Stimulated activated CD8-positive, alpha-beta memory T cell treated with anti-CD3 and anti-CD28 coated beads, Interleukin-15, amount 100 ng/mL, for 48 hours (primary cell): ENCODE measurements around the gene TRPM3.

Experiments used
- DNase-seq, 2 donors: peaks; one replicate each; pipeline ENCODE4 v3.0.0-alpha.2; 2020; ENCODE audit warnings: low read depth in 2 of 2

Gene TRPM3

DNA sequence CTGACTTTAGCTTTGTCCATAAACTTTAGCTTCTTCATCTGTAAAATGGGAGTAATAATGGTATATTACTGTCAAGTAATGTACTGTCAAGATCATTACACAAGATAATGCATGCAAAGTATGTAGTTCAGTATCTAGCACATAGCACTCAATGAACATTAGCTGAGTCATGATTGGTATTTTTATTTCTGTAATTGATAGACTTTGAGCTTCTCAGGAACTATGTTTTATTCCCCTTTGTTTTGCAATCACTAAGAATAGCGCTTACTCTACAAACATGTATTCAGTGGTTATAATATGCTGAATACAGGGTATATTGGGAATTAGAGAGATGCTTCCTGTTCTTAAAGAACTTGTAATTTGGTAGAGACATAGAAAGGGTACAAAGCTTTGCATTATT is 564.6 kb downstream of the TRPM3 start:
- no peak for DNase-seq

GRCh38 chr9:70554881-70555280 is 566.5 kb downstream of the TRPM3 start:
- DNase-seq: no peak

GRCh38 chr9:70553707-70554673 is 567.4 kb downstream of the TRPM3 start:
- no peak for DNase-seq

DNA sequence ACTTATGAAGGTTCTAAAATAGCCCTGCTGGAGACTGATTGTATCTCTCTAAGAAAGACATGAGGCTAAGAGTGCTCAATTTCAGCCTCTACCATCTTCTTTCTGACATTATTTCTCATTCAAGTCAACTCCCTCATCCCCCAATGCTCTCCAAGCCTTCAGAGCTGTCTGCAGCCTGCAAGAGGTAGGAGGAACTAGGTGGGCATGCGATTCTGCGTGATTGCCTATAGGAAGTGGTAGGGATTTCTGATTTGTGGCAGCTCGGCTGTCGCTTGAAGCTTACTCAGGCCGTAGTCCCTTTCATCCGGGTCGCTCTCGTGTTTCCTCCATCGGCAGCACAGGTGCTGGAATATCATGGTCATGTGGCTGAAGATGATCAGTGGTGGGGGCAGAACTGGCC is 568.9 kb downstream of the TRPM3 start:
- no peak for DNase-seq

DNA sequence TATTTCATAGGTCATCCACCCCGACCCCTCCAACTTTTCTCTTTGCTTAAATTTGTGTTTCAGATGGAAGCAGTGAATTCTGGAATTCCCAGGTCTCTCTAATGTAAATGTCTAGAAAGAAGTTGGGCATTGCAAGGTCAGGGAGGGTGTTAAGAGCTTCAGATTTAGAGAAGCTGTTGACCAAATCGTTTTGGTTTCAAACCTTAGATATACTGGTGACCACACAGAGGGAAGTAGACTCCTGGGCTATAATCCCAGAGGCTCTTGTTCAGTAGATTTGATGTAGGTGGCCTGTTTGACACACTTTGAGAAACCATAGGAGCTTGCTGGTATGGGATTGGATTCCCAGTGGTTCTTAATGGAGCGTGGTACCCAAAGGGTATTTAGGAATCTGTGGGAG is 569.6 kb downstream of the TRPM3 start:
- DNase-seq: no peak

DNA sequence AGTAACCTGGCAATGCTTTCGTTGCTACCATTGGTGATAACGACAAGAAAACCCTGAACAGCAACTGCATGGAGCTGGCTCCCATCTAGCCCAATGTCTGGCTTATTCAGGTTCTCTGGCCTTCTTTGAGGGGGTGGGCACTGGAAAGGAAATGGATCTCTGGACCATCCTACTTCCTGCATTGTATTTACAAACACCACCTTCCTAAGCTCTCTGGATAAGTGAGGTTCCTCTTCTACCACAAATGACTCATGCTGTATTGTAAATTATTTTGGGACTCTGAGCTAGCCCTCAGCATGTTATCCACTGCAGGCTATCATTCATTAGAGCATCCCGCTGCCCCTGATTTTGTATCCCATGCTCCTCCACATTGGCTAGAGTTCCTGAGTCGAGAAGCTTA is 570.0 kb downstream of the TRPM3 start:
- no peak for DNase-seq

GRCh38 chr9:70549926-70550325 is 571.5 kb downstream of the TRPM3 start:
- no peak for DNase-seq

GRCh38 chr9:70542311-70542931 is 579.0 kb downstream of the TRPM3 start:
- DNase-seq: no peak

DNA sequence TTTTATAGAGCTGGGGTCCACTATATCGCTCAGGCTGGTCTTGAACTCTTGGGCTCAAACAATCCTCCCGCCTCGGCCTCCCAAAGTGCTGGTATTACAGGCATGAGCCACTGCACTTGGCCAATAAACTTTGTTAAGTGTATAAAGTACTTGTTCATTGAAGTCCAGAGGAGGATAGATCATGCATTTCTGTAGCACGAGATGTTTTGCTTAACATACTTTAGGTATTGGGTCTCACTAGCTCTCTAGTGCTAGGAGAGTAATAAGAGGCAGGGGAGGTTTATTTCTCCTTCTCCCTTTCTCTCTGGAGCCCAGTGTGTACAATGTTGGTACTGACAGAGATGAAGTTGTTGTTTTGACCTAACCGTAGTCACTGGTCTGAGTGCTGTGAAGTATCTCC is 581.4 kb downstream of the TRPM3 start:
- no peak for DNase-seq

- no peak for DNase-seq
Observed at GRCh38 chr9:70539526-70539925, 581.9 kb downstream of the TRPM3 start.

DNA sequence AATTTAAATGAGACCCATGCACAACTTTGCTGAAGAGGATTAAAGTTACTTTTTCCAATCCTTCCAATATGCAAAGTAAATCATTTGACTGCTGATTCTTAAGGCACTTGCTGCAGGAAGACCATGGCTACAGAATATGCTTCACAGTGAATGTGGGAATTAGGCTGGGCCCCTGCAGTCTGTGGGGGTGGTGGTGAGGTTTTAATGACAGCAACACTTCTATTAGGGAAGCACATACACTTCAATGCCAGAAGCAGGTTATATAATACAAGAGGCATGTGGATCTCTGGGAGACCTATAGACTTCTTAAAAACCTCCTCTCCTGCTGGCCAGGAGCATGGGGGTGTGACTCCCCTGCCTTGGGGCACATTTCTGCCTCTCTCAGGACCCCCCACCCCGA is 582.4 kb downstream of the TRPM3 start:
- no peak for DNase-seq

GRCh38 chr9:70537084-70537483 is 584.3 kb downstream of the TRPM3 start:
- no peak for DNase-seq

GRCh38 chr9:70535546-70536323 is 585.7 kb downstream of the TRPM3 start:
- DNase-seq: no peak

- DNase-seq: no peak
Observed at GRCh38 chr9:70534471-70534870, 587.0 kb downstream of the TRPM3 start.

- DNase-seq: no peak
Observed at GRCh38 chr9:70534061-70534460, 587.4 kb downstream of the TRPM3 start.

DNA sequence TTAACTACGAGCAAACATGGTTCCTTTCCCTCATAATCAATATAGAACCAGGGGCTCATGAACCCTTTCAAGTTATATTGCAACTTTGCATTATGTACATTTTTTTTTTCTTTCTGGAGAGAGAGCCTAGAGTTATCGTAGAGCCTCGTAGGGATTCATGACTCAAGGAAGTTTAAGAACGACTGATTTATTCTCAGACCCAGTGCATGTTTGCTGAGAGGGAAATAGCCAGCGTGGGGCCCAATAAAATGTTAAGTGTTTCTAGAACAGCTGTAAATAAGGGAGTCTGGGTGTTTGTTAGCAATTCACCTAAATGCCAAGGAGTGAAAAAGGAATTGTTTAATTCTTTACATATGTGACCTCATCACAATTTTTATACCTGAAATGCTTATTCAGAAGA is 587.9 kb downstream of the TRPM3 start:
- DNase-seq: no peak

GRCh38 chr9:70532716-70533115 is 588.7 kb downstream of the TRPM3 start:
- no peak for DNase-seq

GRCh38 chr9:70531311-70531710 is 590.1 kb downstream of the TRPM3 start:
- no peak for DNase-seq

DNA sequence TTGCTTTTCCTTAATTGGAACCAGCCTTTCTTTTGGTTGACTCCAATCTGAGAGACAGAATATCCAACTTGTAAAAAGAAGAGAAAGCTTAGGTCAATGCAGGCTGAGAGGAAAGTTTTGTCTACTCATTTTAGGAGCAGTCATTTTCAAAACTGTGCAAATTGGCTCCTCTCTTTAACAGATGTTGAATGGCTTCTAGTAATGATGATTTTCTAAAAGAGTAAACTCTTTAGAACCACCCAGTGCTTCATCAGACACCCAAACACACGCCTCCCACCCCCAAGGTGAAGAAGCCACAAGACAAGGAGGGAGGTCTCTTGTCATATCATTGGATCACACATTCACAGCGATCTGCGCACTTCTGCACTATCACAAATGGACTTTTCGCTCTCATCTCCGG is 590.7 kb downstream of the TRPM3 start:
- DNase-seq: no peak

DNA sequence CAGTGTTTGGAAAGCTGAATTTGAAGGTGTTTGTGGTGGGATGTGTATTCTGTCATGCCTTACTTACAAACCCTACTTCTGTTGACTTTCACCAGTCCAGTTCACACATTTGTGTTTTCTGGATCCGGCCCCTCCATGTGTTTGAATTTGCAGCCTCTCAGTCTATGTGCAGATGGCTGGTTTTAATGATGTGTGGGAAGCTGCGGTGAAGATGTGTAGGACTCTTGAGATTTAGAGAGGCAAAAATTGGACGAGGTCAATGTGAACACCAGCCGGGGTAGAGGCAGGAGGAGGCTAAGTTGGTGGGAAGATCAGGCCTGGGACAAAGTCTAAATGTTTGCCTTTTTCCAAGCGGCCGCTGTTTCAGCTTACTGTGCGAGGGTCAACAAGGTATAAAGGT is 591.6 kb downstream of the TRPM3 start:
- DNase-seq: no peak

DNA sequence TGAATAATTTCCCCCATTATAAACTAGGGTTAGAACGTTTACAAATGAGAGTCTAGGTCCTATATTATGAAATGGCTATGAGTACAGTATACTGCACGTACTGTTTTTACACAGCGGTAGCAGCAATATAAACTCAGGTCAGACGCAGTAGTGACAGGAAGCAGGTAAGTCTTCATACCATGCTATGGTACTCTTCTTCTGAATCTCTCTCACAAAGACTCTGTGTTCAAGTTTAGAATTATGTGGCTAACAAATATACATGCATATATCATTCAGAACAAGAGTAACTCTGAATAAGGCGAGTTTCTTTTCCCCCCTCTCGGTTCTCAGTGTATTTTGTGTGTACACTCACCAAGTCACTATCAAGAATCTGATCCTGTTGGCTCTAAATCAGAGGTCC is 592.0 kb downstream of the TRPM3 start:
- DNase-seq: no peak

DNA sequence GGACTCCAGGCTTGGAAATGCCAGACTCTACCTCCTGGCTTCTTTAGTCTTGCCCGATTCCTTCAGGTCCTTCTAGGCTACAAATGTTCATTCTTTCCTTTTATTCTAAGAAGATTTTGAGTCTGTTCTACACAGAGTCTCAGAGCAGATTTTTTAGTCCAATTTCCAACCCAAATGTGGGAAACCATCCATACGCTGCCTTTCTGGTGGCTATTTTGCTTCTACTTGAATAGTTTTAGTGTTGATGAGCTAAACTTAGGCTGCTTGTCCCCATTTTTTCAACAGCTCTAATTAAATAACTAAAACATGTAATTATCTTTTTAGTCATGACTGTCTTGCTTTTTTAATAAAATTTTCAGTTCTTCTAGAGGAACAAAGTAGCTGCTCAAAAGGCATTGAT is 594.5 kb downstream of the TRPM3 start:
- no peak for DNase-seq

GRCh38 chr9:70525519-70525918 is 595.9 kb downstream of the TRPM3 start:
- DNase-seq: no peak
